GM19468 (cell line): ENCODE measurements around the gene DNAH1.
"Not testable (repeated sequence)": the region's sequence is repeated elsewhere in the genome, so short reads cannot be mapped to it uniquely, and the experiment has no call there.

Experiments
- ATAC-seq: cut with Tn5 transposase; IDR thresholded peaks from one replicate; pipeline ENCODE4 v1.9.1; 2021; ENCODE audit warnings: mild to moderate bottlenecking, moderate library complexity, moderate number of reproducible peaks; ENCODE audit not compliant: unreplicated experiment; ENCODE audit errors: extremely low read depth

Gene DNAH1

GRCh38 chr3:52331091-52331490 lies 15.0 kb downstream of the DNAH1 start:
- ATAC-seq: no peak

DNA sequence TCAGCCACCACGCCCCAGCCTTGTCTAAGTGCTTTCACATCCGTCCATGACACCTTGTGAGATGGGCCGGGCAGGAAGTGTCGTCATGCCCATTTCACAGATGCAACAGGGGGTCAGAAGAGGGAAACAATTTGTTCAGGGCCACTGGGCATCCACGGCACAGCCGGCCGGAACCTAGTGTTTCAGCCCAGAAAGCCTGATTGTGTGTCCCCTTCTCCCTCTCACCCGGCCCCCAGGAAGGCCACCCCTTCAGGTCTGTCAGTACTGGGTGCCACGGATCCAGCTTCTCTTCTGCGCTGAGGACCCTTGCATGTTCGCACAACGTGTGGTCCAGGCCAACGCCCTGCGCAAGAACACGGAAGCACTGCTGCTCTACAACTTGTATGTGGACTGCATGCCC lies 15.8 kb downstream of the DNAH1 start:
- no peak for ATAC-seq

- no peak for ATAC-seq
Observed at GRCh38 chr3:52333869-52334557, 17.9 kb downstream of the DNAH1 start.

- not testable (repeated sequence) for ATAC-seq
Observed at GRCh38 chr3:52338131-52338530, 22.0 kb downstream of the DNAH1 start.

DNA sequence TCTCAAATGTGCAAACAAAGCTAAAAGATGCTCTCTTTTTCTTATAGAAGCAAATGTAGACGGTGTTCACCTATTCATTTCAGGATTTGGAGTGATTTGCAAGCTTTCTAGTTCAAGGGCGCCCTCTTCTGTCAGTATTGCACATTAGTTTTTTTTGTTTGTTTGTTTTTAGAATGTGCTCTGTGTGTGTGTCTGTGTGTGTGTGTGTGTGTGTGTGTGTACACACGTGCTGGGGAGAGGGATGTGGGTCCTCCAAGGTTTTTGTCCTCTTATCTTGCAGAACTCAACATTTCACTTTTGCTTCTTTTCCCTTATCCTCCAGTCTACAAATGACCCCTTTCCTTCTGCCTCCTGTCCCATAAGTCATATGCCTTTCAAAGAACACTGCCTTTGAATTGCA lies 23.5 kb downstream of the DNAH1 start:
- ATAC-seq: no peak

- ATAC-seq: no peak
Observed at GRCh38 chr3:52341123-52341522, 25.0 kb downstream of the DNAH1 start.

- no peak for ATAC-seq
Observed at GRCh38 chr3:52343946-52344600, 28.0 kb downstream of the DNAH1 start.

DNA sequence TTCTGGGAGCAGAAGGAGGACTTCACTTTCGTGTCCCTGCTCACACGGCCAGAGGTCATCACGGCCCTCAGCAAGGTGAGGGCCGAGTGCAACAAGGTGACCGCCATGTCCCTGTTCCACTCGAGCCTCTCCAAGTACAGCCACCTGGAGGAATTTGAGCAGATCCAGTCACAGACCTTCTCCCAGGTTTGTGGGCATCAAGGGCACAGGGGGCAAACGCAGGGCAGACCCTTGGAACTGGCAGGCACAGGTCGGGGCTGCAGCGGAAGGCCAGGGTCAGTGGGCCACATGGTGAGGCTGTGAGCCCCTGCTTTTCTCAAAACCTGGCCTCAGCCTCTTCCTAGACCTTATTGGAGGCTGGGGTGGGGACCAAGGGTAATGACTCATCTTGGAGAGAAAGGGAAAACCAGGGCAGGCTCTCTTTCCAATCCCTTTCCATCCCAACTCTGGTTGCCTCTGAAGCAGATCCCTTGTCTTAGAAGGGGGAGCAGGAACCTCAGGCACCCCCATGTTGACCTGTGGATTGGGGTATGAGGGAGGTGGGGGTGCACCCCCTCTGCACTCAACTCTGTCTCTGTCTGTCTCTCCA lies 29.5 kb downstream of the DNAH1 start:
- no peak for ATAC-seq

- ATAC-seq: no peak
Observed at GRCh38 chr3:52346623-52347530, 30.8 kb downstream of the DNAH1 start.

- ATAC-seq: no peak
Observed at GRCh38 chr3:52347716-52348635, 31.9 kb downstream of the DNAH1 start.

DNA sequence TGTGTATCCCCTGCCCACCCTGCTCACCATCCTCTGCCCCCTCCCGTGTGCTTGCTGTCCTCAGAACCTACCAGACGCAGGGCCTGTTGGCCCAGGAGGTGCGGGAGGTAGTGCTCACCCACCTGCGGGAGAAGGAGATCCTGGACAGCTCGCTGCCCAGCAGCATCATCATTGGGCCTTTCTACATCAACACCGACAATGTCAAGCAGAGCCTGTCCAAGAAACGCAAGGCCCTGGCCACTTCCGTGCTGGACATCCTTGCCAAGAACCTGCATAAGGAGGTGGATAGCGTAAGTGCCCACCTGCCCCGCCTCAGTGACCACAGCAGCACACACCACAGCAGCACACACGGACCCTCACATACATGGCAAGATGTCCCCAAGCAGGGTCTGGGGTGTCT lies 33.0 kb downstream of the DNAH1 start:
- ATAC-seq: no peak

- no peak for ATAC-seq
Observed at GRCh38 chr3:52349611-52350395, 33.7 kb downstream of the DNAH1 start.

- no peak for ATAC-seq
Observed at GRCh38 chr3:52350416-52350815, 34.3 kb downstream of the DNAH1 start.

DNA sequence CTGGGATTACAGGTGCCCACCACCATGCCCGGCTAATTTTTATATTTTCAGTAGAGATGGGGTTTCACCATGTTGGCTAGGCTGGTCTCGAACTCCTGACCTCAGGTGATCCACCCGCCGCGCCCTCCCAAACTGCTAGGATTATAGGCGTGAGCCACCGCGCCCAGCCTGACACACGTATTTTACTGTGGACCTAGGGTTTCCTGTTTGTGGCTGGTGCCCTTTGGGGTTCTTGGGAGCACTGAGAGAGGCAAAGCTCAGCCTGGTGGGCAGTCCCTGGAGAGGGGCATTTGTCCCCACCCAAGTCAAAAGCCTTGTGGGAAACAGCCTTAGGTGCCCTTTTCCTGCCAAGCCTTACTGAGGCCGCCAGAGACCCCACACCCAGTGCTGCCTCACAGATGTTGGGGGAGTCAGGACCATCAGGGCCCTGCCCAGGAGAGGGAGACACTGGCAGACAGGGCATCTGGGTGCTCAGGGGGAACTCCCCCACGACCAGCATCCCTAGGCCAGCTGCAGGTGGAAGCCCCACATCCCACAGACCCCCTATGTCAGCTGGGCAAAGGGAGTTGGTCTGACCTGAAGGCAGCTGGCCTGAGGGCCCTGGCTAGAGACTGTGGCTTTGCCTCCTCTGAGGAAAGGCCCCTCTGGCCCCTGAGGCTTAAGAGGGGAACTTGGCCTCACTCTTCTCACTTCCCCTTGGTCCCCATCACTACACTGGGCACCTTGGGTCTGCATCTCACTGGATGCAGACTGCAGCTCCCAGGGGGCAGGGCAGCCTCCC lies 35.1 kb downstream of the DNAH1 start:
- ATAC-seq: no peak

GRCh38 chr3:52351762-52352368 lies 35.7 kb downstream of the DNAH1 start:
- ATAC-seq: no peak

- ATAC-seq: no peak
Observed at GRCh38 chr3:52352566-52352965, 36.4 kb downstream of the DNAH1 start.

DNA sequence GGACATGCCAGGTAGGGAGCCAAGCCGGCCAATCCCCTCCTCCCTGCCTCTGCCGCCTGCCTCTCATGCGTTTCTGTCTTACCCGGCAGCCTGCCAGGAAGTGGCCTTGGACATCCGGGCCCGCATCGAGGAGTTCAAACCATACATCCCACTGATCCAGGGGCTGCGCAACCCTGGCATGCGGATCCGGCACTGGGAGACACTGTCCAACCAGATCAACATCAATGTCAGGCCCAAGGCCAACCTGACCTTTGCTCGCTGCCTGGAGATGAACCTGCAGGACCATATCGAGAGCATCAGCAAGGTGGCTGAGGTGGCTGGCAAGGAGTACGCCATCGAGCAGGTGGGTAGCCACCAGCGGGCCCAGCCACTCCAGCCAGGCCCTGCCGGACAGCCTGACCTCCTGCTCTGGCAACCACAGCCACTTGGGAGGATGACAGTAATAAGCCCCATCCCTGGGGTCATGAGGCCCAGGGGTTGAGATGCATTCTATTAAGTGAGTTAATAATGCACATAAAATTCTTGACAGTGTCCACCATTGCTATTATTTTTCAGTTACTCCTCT lies 37.3 kb downstream of the DNAH1 start:
- no peak for ATAC-seq
